IMR-90 (cell line): ENCODE measurements around the gene CEP57L1. TPM values are rescaled to one million over a fixed set of nuclear protein-coding genes. Genes with fewer than 3 reads are reported as not detected.

Experiments
- ATAC-seq: fragments of 200-7000 bp; cut with Tn5 transposase; 2 replicates; pipeline ENCODE4 v1.9.1; 2020; ENCODE audit warnings: low read depth, mild to moderate bottlenecking, moderate library complexity
- BruUV-seq: library from RNA; stranded (reverse); fragments of 400-500 nt; replicated peaks from 2 replicates; lab custom pipeline; 2021; lab: Mats Ljungman, UMichigan
- CTCF ChIA-PET: fragments of 300-600 bp; formaldehyde crosslinking; extraction: SDS; loops from one replicate; lab custom pipeline; 2021; ENCODE audit warnings: antibody characterized with exemption; lab: Yijun Ruan, JAX
- POLR2A ChIA-PET: fragments of 300-600 bp; sonication (Branson Sonifier 250); formaldehyde crosslinking; loops from one replicate; lab custom pipeline; 2022; ENCODE audit warnings: antibody characterized with exemption; ENCODE audit not compliant: unreplicated experiment; lab: Charles Lee
- DNase-seq: peaks from one replicate; pipeline ENCODE4 v3.0.0; 2013
- H2AFZ ChIP-seq: replicated peaks from 2 replicates; pipeline ENCODE3; 2013; ENCODE audit warnings: low read length, mild to moderate bottlenecking; ENCODE audit not compliant: poor library complexity
- H2AK5ac ChIP-seq: 2 replicates; pipeline ENCODE4 v1.6.1; 2013; ENCODE audit warnings: low read depth, low read length, inconsistent platforms
- H2AK9ac ChIP-seq: replicated peaks from 2 replicates; pipeline ENCODE3; 2013; ENCODE audit warnings: mild to moderate bottlenecking, low read depth, low read length, moderate library complexity; ENCODE audit not compliant: poor library complexity
- H2BK120ac ChIP-seq: 2 replicates; pipeline ENCODE4 v1.6.1; 2013; ENCODE audit warnings: low read depth, low read length, inconsistent platforms
- H2BK15ac ChIP-seq: 3 replicates; pipeline ENCODE4 v1.6.1; 2013; ENCODE audit warnings: low read depth, low read length, inconsistent platforms
- H2BK20ac ChIP-seq: 2 replicates; pipeline ENCODE4 v1.6.1; 2013; ENCODE audit warnings: low read depth, mild to moderate bottlenecking, inconsistent platforms, low read length, moderate library complexity
- H2BK5ac ChIP-seq: 2 replicates; pipeline ENCODE4 v1.6.1; 2013; ENCODE audit warnings: mild to moderate bottlenecking, low read depth, low read length, inconsistent platforms; ENCODE audit not compliant: poor library complexity, severe bottlenecking
- H3K14ac ChIP-seq: replicated peaks from 2 replicates; pipeline ENCODE4 v1.6.1; 2013; ENCODE audit warnings: low read depth, low read length, inconsistent platforms
- H3K18ac ChIP-seq: 2 replicates; pipeline ENCODE4 v1.6.1; 2013; ENCODE audit warnings: low read depth, low read length, control low read depth
- H3K23ac ChIP-seq: 2 replicates; pipeline ENCODE4 v1.6.1; 2013; ENCODE audit warnings: low read depth, low read length, inconsistent platforms
- H3K27ac ChIP-seq: 2 replicates; pipeline ENCODE4 v1.5.1; 2013; ENCODE audit warnings: mild to moderate bottlenecking, control low read depth, low read length; ENCODE audit not compliant: insufficient read depth
- H3K27me3 ChIP-seq: 2 replicates; pipeline ENCODE4 v1.6.1; 2013; ENCODE audit warnings: low read length; ENCODE audit not compliant: control insufficient read depth, insufficient read depth
- H3K36me3 ChIP-seq: 2 replicates; pipeline ENCODE4 v1.6.1; 2013; ENCODE audit warnings: low read length, mixed read lengths; ENCODE audit not compliant: control insufficient read depth, insufficient read depth
- H3K4ac ChIP-seq: 2 replicates; pipeline ENCODE4 v1.6.1; 2013; ENCODE audit warnings: low read depth, low read length, inconsistent platforms
- H3K4me1 ChIP-seq: 2 replicates; pipeline ENCODE4 v1.6.1; 2013; ENCODE audit warnings: low read length, mixed read lengths; ENCODE audit not compliant: control insufficient read depth, insufficient read depth
- H3K4me2 ChIP-seq: 2 replicates; pipeline ENCODE4 v1.6.1; 2013; ENCODE audit warnings: low read depth, mild to moderate bottlenecking, control low read depth, low read length, moderate library complexity
- H3K4me3 ChIP-seq: 2 replicates; pipeline ENCODE4 v1.5.1; 2013; ENCODE audit warnings: low read depth, mild to moderate bottlenecking, control low read depth, low read length, moderate library complexity; ENCODE audit not compliant: insufficient read depth
- H3K56ac ChIP-seq: 2 replicates; pipeline ENCODE4 v1.6.1; 2013; ENCODE audit warnings: low read length, inconsistent platforms; ENCODE audit not compliant: insufficient read depth; ENCODE audit errors: extremely low read depth
- H3K79me1 ChIP-seq, 2 experiments: 2 replicates each; pipeline ENCODE4 v1.6.1; 2013; ENCODE audit warnings: low read length in 2 of 2, inconsistent platforms in 1 of 2, low read depth in 1 of 2
- H3K9ac ChIP-seq: 2 replicates; pipeline ENCODE4 v1.6.1; 2013; ENCODE audit warnings: low read depth, low read length, control low read depth
- H3K9me1 ChIP-seq: 2 replicates; pipeline ENCODE4 v1.6.1; 2013; ENCODE audit warnings: low read length, inconsistent platforms; ENCODE audit not compliant: insufficient read depth
- H3K9me3 ChIP-seq: 2 replicates; pipeline ENCODE4 v1.6.1; 2013; ENCODE audit warnings: low read length; ENCODE audit not compliant: control insufficient read depth, insufficient read depth
- H4K20me1 ChIP-seq: 2 replicates; pipeline ENCODE4 v1.6.1; 2013; ENCODE audit warnings: low read length, inconsistent platforms; ENCODE audit not compliant: insufficient read depth
- H4K5ac ChIP-seq: 2 replicates; pipeline ENCODE4 v1.6.1; 2013; ENCODE audit warnings: mild to moderate bottlenecking, low read depth, low read length, control low read depth
- H4K8ac ChIP-seq, 2 experiments: 2 replicates each; pipeline ENCODE4 v1.6.1; 2013; ENCODE audit warnings: low read depth in 2 of 2, low read length in 2 of 2, control low read depth in 1 of 2, inconsistent platforms in 1 of 2
- H4K91ac ChIP-seq: 2 replicates; pipeline ENCODE4 v1.6.1; 2013; ENCODE audit warnings: low read depth, low read length, inconsistent platforms; ENCODE audit not compliant: insufficient read depth
- BHLHE40 ChIP-seq: fragments of 150-350 bp; IDR thresholded peaks from 2 replicates; pipeline ENCODE4 v1.6.1; 2016; ENCODE audit warnings: mild to moderate bottlenecking, low read depth, low read length
- CEBPB ChIP-seq: IDR thresholded peaks from 2 replicates; pipeline ENCODE4 v1.6.1; 2012; ENCODE audit warnings: low read depth, low read length, improper control_type of control experiment
- CHD1 ChIP-seq: IDR thresholded peaks from 2 replicates; pipeline ENCODE4 v1.6.1; 2012; ENCODE audit warnings: low read depth, low read length, improper control_type of control experiment
- CTCF ChIP-seq: conservative IDR thresholded peaks from 2 replicates; pipeline ENCODE4 v1.5.1; 2012; ENCODE audit warnings: mild to moderate bottlenecking, low read depth, low read length, improper control_type of control experiment
- FOS ChIP-seq: fragments of 150-350 bp; IDR thresholded peaks from 2 replicates; pipeline ENCODE4 v1.6.1; 2016; ENCODE audit warnings: low read depth, low read length
- MAFK ChIP-seq: IDR thresholded peaks from 2 replicates; pipeline ENCODE4 v1.6.1; 2012; ENCODE audit warnings: low read depth, low read length, improper control_type of control experiment
- MAZ ChIP-seq: IDR thresholded peaks from 2 replicates; pipeline ENCODE4 v1.6.1; 2012; ENCODE audit warnings: low read depth, mild to moderate bottlenecking, low read length, improper control_type of control experiment, moderate library complexity, borderline replicate concordance
- MXI1 ChIP-seq: IDR thresholded peaks from 2 replicates; pipeline ENCODE4 v1.6.1; 2012; ENCODE audit warnings: low read depth, mild to moderate bottlenecking, low read length, moderate library complexity, borderline replicate concordance
- NFE2L2 ChIP-seq: fragments of 150-350 bp; IDR thresholded peaks from 2 replicates; pipeline ENCODE4 v1.6.1; 2016; ENCODE audit warnings: low read depth, mild to moderate bottlenecking, low read length
- RAD21 ChIP-seq: IDR thresholded peaks from 2 replicates; pipeline ENCODE4 v1.6.1; 2012; ENCODE audit warnings: low read length, improper control_type of control experiment
- RFX5 ChIP-seq: IDR thresholded peaks from 2 replicates; pipeline ENCODE4 v1.8.0; 2012; ENCODE audit warnings: low read depth, mild to moderate bottlenecking, low read length, moderate library complexity
- SMC3 ChIP-seq: fragments of 150-350 bp; IDR thresholded peaks from 2 replicates; pipeline ENCODE4 v1.6.1; 2016; ENCODE audit warnings: low read depth, mild to moderate bottlenecking, antibody characterized with exemption, low read length, moderate library complexity
- USF2 ChIP-seq: fragments of 150-350 bp; IDR thresholded peaks from 2 replicates; pipeline ENCODE4 v1.6.1; 2017; ENCODE audit warnings: mild to moderate bottlenecking, antibody characterized with exemption, low read length, low read depth
- WGBS, 2 experiments: methylation state at CpG; one replicate each; pipeline versions ENCODE4 v1.1.5 to v1.1.7; 2013; ENCODE audit warnings: missing lambda C conversion rate in 2 of 2; ENCODE audit not compliant: insufficient read length in 1 of 2; ENCODE audit errors: extremely low coverage in 2 of 2; 5-methylcytosine and 5-hydroxymethylcytosine counted together
- dilution Hi-C: fragments of 300-500 bp; cut with HindIII; formaldehyde crosslinking; loops from one replicate; pipeline ENCODE4 v1.14.3; 2018; ENCODE audit warnings: low sequenced_read_pairs; ENCODE audit not compliant: unreplicated experiment
- in situ Hi-C: fragments of 300-500 bp; cut with MboI; formaldehyde crosslinking; loops from 3 replicates; pipeline ENCODE4 v1.14.3; 2019; ENCODE audit warnings: low sequenced_read_pairs, inconsistent platforms, mixed read lengths
- intact Hi-C: fragments of 100-400 bp; cut with micrococcal nuclease; formaldehyde crosslinking; loops from 2 replicates; pipeline ENCODE4 v1.10.0; 2022
- polyA plus RNA-seq, 3 experiments: library from polyadenylated mRNA; depleted of rRNA; stranded (reverse); fragments of >200 nt; gene quantifications; 2 replicates each; pipeline ENCODE4 v1.2.3, GENCODE V29; 2012; ENCODE audit warnings: low replicate concordance in 1 of 3
- total RNA-seq: library from RNA; depleted of rRNA; stranded (reverse); fragments of >200 nt; gene quantifications from 2 replicates; pipeline ENCODE4 v1.2.3, GENCODE V29; 2012

The CEP57L1 gene
- total and polyA plus RNA-seq, 2 of the 4 experiments (the other 2 are of a cell fraction) = 10.3 to 21.9 TPM

DNA sequence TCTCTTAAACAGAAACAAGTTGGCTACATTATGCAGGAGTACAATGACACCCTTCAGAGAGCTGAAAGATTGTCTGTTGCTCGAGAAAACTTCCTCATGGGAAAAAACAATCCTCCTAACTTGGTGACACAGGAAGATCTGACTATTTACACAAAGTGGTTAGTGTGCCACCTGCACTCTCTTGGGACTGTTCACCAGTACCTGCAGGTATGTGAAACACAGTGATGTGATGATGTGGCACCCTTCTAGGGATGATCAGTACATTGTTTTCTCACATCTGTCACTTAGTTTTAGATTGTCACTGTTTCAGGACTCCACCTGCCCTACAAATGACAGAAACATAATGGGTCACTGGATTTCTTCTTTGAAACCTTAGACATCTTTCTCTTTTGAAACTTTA, 101.8 kb downstream of the CEP57L1 start:
- Histone ChIP-seq H2AK9ac (no peak overlapping the region), H4K5ac (no peak overlapping the region), H3K4me3 (no peak overlapping the region), H2BK120ac (no peak overlapping the region), H3K79me1 (no peaks in the 10 kb centered on the region), H3K56ac (no peak overlapping the region), H3K23ac (no peak overlapping the region), H3K18ac (no peak overlapping the region), H4K91ac (no peak overlapping the region), H3K4ac (no peak overlapping the region), H2AK5ac (no peak overlapping the region), H2AFZ (no peak overlapping the region), H3K4me1 (no peaks in the 10 kb centered on the region), H2BK15ac (no peak overlapping the region), H2BK5ac (no peak overlapping the region), H4K8ac (no peak overlapping the region), H3K27me3 (0 out of 2 replicates have a peak, but pooled peaks cover 3% of the 10 kb centered on the region), H3K9me3 (no peaks in the 10 kb centered on the region), H3K36me3 (no peaks in the 10 kb centered on the region), H3K9ac (no peak overlapping the region), H2BK20ac (no peak overlapping the region), H3K27ac (no peak overlapping the region), H3K4me2 (no peak overlapping the region), H3K14ac (no peak overlapping the region), H3K9me1 (no peaks in the 10 kb centered on the region), H4K20me1 (no peaks in the 10 kb centered on the region)
- no TSS peak for BruUV-seq
- in situ Hi-C loops = loop anchor here (25.0 kb wide), 1 partner anchor 190 kb away; the partner anchor contains the start of gene CD164
- intact Hi-C loops = no loop called here
- TF ChIP-seq MAFK = no peak
- TF ChIP-seq SMC3 = no peak
- TF ChIP-seq USF2 = no peak
- no peak for TF ChIP-seq MAZ
- no peak for TF ChIP-seq MXI1
- TF ChIP-seq CEBPB = no peak
- TF ChIP-seq BHLHE40 = no peak
- no peak for TF ChIP-seq CTCF
- TF ChIP-seq RFX5 = no peak
- TF ChIP-seq FOS = no peak
- no peak for TF ChIP-seq RAD21
- TF ChIP-seq CHD1 = no peak
- TF ChIP-seq NFE2L2 = no peak
- WGBS, 2 experiments = no CpG with 5 or more reads among the region's 1 CpG
- ChIA-PET POLR2A (interaction anchor here (0.6 kb wide), 1 partner anchor 73 kb away, joined by 3 read pairs; no protein-coding TSS in a partner anchor), CTCF (interaction anchor here (2.0 kb wide), 1 partner anchor 9 kb away, joined by 8 read pairs; no protein-coding TSS in a partner anchor)
- ATAC-seq = no peak
- dilution Hi-C loops = no loop called here
- no peak for DNase-seq
